ENCODE measurements around the gene SLU7.

The SLU7 gene

GRCh38 chr5:160369990-160370712, 48.7 kb downstream of the SLU7 start, which contains the start of gene C1QTNF2:
C1QTNF2 (minus strand) TSS chr5:160370626; CDS start chr5:160355011, 15,615 bp downstream.
- no peak for TF ChIP-seq CTCF (IDR thresholded peaks at IDR 0.05; ENCODE audit: low read depth, low read length, missing control alignments)
- H3K4me3 ChIP-seq (ENCODE audit: low read depth, low read length): peak within 1 kb of the TSS; percentile 54
- no peak for DNase-seq (ENCODE audit: low read depth)

GRCh38 chr5:160367885-160368284, 51.0 kb downstream of the SLU7 start:
- DNase-seq (ENCODE audit: low read depth): no peak
- no peak overlapping the region for H3K4me3 ChIP-seq (ENCODE audit: low read depth, low read length)
- TF ChIP-seq CTCF (IDR thresholded peaks at IDR 0.05; ENCODE audit: low read depth, low read length, missing control alignments): no peak

- no peak overlapping the region for H3K4me3 ChIP-seq (ENCODE audit: low read depth, low read length)
- no peak for TF ChIP-seq CTCF (IDR thresholded peaks at IDR 0.05; ENCODE audit: low read depth, low read length, missing control alignments)
- no peak for DNase-seq (ENCODE audit: low read depth)
Observed at GRCh38 chr5:160367261-160367660, 51.6 kb downstream of the SLU7 start.

GRCh38 chr5:160366230-160366629, 52.7 kb downstream of the SLU7 start:
- no peak for DNase-seq (ENCODE audit: low read depth)
- H3K4me3 ChIP-seq (ENCODE audit: low read depth, low read length): no peak overlapping the region
- no peak for TF ChIP-seq CTCF (IDR thresholded peaks at IDR 0.05; ENCODE audit: low read depth, low read length, missing control alignments)

GRCh38 chr5:160363660-160364395, 55.1 kb downstream of the SLU7 start:
- TF ChIP-seq CTCF (IDR thresholded peaks at IDR 0.05; ENCODE audit: low read depth, low read length, missing control alignments): no peak
- no peak overlapping the region for H3K4me3 ChIP-seq (ENCODE audit: low read depth, low read length)
- no peak for DNase-seq (ENCODE audit: low read depth)

GRCh38 chr5:160363211-160363610, 55.7 kb downstream of the SLU7 start:
- H3K4me3 ChIP-seq (ENCODE audit: low read depth, low read length): no peak overlapping the region
- no peak for DNase-seq (ENCODE audit: low read depth)
- TF ChIP-seq CTCF (IDR thresholded peaks at IDR 0.05; ENCODE audit: low read depth, low read length, missing control alignments): no peak
